Lower lobe of right lung (tissue), 2 donors: ENCODE data around the gene USP31. TPM values are rescaled to one million over a fixed set of nuclear protein-coding genes. Genes with fewer than 3 reads are reported as not detected.

Source experiments
- ATAC-seq, 2 donors: fragments of 200-7000 bp; cut with Tn5 transposase; one replicate each; pipeline ENCODE4 v1.9.1; 2020 to 2022; ENCODE audit warnings: mild to moderate bottlenecking in 2 of 2, moderate library complexity in 2 of 2
- DNase-seq: peaks from one replicate; pipeline ENCODE4 v3.0.0-alpha.2; 2020
- H3K27ac ChIP-seq: fragments of 200-600 bp; one replicate; pipeline ENCODE4 v1.8.0; 2022
- H3K27me3 ChIP-seq: fragments of 200-600 bp; one replicate; pipeline ENCODE4 v1.8.0; 2022; ENCODE audit warnings: low read depth
- H3K36me3 ChIP-seq: fragments of 200-600 bp; one replicate; pipeline ENCODE4 v1.8.0; 2022; ENCODE audit warnings: mild to moderate bottlenecking
- H3K4me1 ChIP-seq: fragments of 200-600 bp; one replicate; pipeline ENCODE4 v1.8.0; 2022
- H3K4me3 ChIP-seq: fragments of 200-600 bp; one replicate; pipeline ENCODE4 v1.8.0; 2022; ENCODE audit warnings: mild to moderate bottlenecking
- H3K9me3 ChIP-seq: fragments of 200-600 bp; one replicate; pipeline ENCODE4 v1.8.0; 2022
- CTCF ChIP-seq: fragments of 200-600 bp; IDR thresholded peaks from one replicate; pipeline ENCODE4 v1.8.0; 2022; ENCODE audit warnings: antibody characterized with exemption, mild to moderate bottlenecking
- intact Hi-C: fragments of 100-400 bp; cut with DNase I; formaldehyde crosslinking; loops from one replicate; pipeline ENCODE4 v1.11.0; 2022
- total RNA-seq: library from RNA; stranded (reverse); fragmentation: NEBNext Ultra II Directional; extraction: Animal tissue kit (Norgen Biotek cat#: 25700); gene quantifications from one replicate; pipeline ENCODE4 v1.2.1, GENCODE V29; 2021
- donor health status: DM: no; HTN: yes; CAD: no; lungs with severe emphysema.

USP31 gene
- total RNA-seq, 1 donor from 2014 or later, result 13.1 TPM

DNA sequence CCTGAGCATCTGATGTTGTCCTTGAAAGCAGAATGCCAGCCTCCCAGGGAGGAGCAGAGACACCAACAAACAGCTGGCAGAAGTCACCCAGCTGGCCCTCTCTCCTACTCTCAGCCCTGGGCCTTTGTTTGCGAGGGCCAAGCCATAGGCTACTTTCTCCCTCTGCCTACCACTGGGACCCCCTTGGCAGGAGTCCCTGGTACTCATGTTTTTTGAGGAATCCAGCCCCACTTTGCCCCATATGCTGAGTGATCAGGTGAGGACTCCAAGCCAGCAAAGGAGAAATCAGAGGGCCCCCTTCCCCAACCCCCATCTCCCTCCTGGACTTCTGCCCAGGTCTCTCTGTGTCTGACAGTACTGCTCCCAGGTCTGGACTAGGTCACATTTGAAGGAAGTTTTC is 121.9 kb downstream of the USP31 start:
- Histone ChIP-seq H3K4me1 (no peaks in the 10 kb centered on the region), H3K4me3 (no peak overlapping the region), H3K36me3 (no peaks in the 10 kb centered on the region), H3K9me3 (no peaks in the 10 kb centered on the region), H3K27me3 (peaks cover 10% of the 10 kb centered on the region), H3K27ac (no peak overlapping the region)
- DNase-seq (no peak), ATAC-seq (no peak)
- no peak for TF ChIP-seq CTCF
- intact Hi-C loops, result no loop called here

- intact Hi-C loops, result no loop called here
- H3K4me1 ChIP-seq, result no peaks in the 10 kb centered on the region
- DNase-seq, result no peak
Measured at GRCh38 chr16:23026784-23027362, 122.4 kb downstream of the USP31 start.

GRCh38 chr16:23025692-23026307 is 123.5 kb downstream of the USP31 start:
- no peak overlapping the region for H3K27ac ChIP-seq
- no peak overlapping the region for H3K4me3 ChIP-seq
- no peaks in the 10 kb centered on the region for H3K9me3 ChIP-seq
- H3K27me3 ChIP-seq, result no peaks in the 10 kb centered on the region
- intact Hi-C loops, result no loop called here
- TF ChIP-seq CTCF, result no peak
- DNase-seq (no peak), ATAC-seq (no peak)
- no peaks in the 10 kb centered on the region for H3K36me3 ChIP-seq
- no peaks in the 10 kb centered on the region for H3K4me1 ChIP-seq

More at GRCh38 chr16:23026784-23027362, 122.4 kb downstream of the USP31 start:
- no peak for ATAC-seq
- no peak overlapping the region for H3K27ac ChIP-seq
- no peak overlapping the region for H3K4me3 ChIP-seq
- H3K27me3 ChIP-seq, result peaks cover 10% of the 10 kb centered on the region
- H3K36me3 ChIP-seq, result no peaks in the 10 kb centered on the region
- H3K9me3 ChIP-seq, result no peaks in the 10 kb centered on the region
- TF ChIP-seq CTCF, result no peak

DNA sequence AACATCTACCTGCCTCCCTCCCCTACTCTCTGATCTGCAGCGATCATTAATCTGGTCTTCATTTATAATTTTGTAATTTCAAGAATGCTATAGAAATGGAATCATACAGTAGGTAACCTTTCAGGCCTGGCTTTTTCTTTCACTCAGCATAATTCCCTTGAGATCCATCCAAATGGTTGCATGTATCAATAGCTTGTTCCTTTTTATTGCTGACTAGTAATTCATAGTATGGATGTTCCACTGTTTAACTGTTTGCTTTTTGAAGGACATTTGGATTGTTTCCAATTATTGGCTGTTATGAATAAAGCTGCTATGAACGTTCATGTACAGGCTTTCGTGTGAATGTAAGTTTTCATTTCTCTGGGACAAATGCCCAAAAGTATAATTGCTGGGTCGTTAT is 125.2 kb downstream of the USP31 start:
- Histone ChIP-seq H3K9me3 (no peaks in the 10 kb centered on the region), H3K36me3 (no peaks in the 10 kb centered on the region), H3K4me3 (no peak overlapping the region), H3K4me1 (no peaks in the 10 kb centered on the region), H3K27me3 (no peaks in the 10 kb centered on the region), H3K27ac (no peak overlapping the region)
- intact Hi-C loops, result no loop called here
- TF ChIP-seq CTCF, result no peak
- ATAC-seq (no peak), DNase-seq (no peak)

GRCh38 chr16:23020084-23020483 is 129.2 kb downstream of the USP31 start:
- no peak overlapping the region for H3K4me3 ChIP-seq
- intact Hi-C loops, result no loop called here
- H3K27me3 ChIP-seq, result no peaks in the 10 kb centered on the region
- ATAC-seq, result no peak
- H3K9me3 ChIP-seq, result no peaks in the 10 kb centered on the region
- H3K36me3 ChIP-seq, result no peaks in the 10 kb centered on the region
- no peaks in the 10 kb centered on the region for H3K4me1 ChIP-seq
- no peak overlapping the region for H3K27ac ChIP-seq
- DNase-seq, result no peak
- no peak for TF ChIP-seq CTCF
